Left ventricle myocardium inferior (tissue), 1 donor: ENCODE data around the gene ZNRF3. TPM values are rescaled to one million over a fixed set of nuclear protein-coding genes. Genes with fewer than 3 reads are reported as not detected.

Source experiments
- DNase-seq: peaks from one replicate; pipeline ENCODE4 v3.0.0-alpha.2; 2020
- H3K27ac ChIP-seq: fragments of 200-600 bp; replicated peaks from 2 replicates; pipeline ENCODE4 v1.8.0; 2021
- H3K27me3 ChIP-seq: fragments of 200-600 bp; 2 replicates; pipeline ENCODE4 v1.8.0; 2021; ENCODE audit warnings: low read depth
- H3K36me3 ChIP-seq: fragments of 200-600 bp; 2 replicates; pipeline ENCODE4 v1.8.0; 2021
- H3K4me1 ChIP-seq: fragments of 200-600 bp; 2 replicates; pipeline ENCODE4 v1.8.0; 2021
- H3K4me3 ChIP-seq: fragments of 200-600 bp; 2 replicates; pipeline ENCODE4 v1.8.0; 2021; ENCODE audit warnings: mild to moderate bottlenecking, moderate library complexity
- H3K9me3 ChIP-seq: fragments of 200-600 bp; replicated peaks from 2 replicates; pipeline ENCODE4 v1.8.0; 2021
- intact Hi-C: fragments of 100-400 bp; cut with micrococcal nuclease; formaldehyde crosslinking; loops from one replicate; pipeline ENCODE4 v1.11.0; 2022
- total RNA-seq: library from RNA; stranded (reverse); fragmentation: NEBNext Ultra II Directional; extraction: Animal tissue kit (Norgen Biotek cat#: 25700); gene quantifications from one replicate; pipeline ENCODE4 v1.2.1, GENCODE V29; 2021
- TF ChIP-seq, protein P1 (sequence below): fragments of 200-600 bp; IDR thresholded peaks from 2 replicates; pipeline ENCODE4 v1.8.0; 2021; ENCODE audit warnings: antibody characterized with exemption, mild to moderate bottlenecking, borderline replicate concordance
- donor health status: DM: no; HTN: yes; CAD: no; lungs with severe emphysema.

ZNRF3 gene
- total RNA-seq, 1 donor from 2014 or later: 6.3 TPM

- Histone ChIP-seq H3K9me3 (no peaks in the 10 kb centered on the region), H3K27me3 (no peaks in the 10 kb centered on the region), H3K36me3 (no peaks in the 10 kb centered on the region), H3K27ac (no peak overlapping the region), H3K4me1 (peaks cover 15% of the 10 kb centered on the region), H3K4me3 (no peak overlapping the region)
- intact Hi-C loops: no loop called here
- TF ChIP-seq, protein P1, sequence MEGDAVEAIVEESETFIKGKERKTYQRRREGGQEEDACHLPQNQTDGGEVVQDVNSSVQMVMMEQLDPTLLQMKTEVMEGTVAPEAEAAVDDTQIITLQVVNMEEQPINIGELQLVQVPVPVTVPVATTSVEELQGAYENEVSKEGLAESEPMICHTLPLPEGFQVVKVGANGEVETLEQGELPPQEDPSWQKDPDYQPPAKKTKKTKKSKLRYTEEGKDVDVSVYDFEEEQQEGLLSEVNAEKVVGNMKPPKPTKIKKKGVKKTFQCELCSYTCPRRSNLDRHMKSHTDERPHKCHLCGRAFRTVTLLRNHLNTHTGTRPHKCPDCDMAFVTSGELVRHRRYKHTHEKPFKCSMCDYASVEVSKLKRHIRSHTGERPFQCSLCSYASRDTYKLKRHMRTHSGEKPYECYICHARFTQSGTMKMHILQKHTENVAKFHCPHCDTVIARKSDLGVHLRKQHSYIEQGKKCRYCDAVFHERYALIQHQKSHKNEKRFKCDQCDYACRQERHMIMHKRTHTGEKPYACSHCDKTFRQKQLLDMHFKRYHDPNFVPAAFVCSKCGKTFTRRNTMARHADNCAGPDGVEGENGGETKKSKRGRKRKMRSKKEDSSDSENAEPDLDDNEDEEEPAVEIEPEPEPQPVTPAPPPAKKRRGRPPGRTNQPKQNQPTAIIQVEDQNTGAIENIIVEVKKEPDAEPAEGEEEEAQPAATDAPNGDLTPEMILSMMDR: no peak
- no peak for DNase-seq
These were observed 115.3 kb downstream of the ZNRF3 start for GRCh38 chr22:28998681-28999080.

- H3K9me3 ChIP-seq: no peaks in the 10 kb centered on the region
- no peak overlapping the region for H3K27ac ChIP-seq
- TF ChIP-seq, protein P1: no peak
These were observed 116.1 kb downstream of the ZNRF3 start for GRCh38 chr22:28999510-28999909.

GRCh38 chr22:28999919-29000556, 116.7 kb downstream of the ZNRF3 start:
- no peaks in the 10 kb centered on the region for H3K27me3 ChIP-seq
- peaks cover 27% of the 10 kb centered on the region for H3K4me1 ChIP-seq
- H3K27ac ChIP-seq: no peak overlapping the region
- intact Hi-C loops: no loop called here
- H3K4me3 ChIP-seq: no peak overlapping the region
- DNase-seq: no peak
- no peaks in the 10 kb centered on the region for H3K9me3 ChIP-seq
- TF ChIP-seq, protein P1: no peak
- no peaks in the 10 kb centered on the region for H3K36me3 ChIP-seq

More at GRCh38 chr22:28999510-28999909, 116.1 kb downstream of the ZNRF3 start:
- Histone ChIP-seq H3K36me3 (no peaks in the 10 kb centered on the region), H3K4me1 (peaks cover 22% of the 10 kb centered on the region), H3K27me3 (no peaks in the 10 kb centered on the region), H3K4me3 (no peak overlapping the region)
- DNase-seq: no peak
- intact Hi-C loops: no loop called here

- no peak for DNase-seq
- no peak overlapping the region for H3K27ac ChIP-seq
- TF ChIP-seq, protein P1: no peak
- no peaks in the 10 kb centered on the region for H3K9me3 ChIP-seq
- H3K36me3 ChIP-seq: no peaks in the 10 kb centered on the region
- intact Hi-C loops: no loop called here
- no peaks in the 10 kb centered on the region for H3K27me3 ChIP-seq
- H3K4me3 ChIP-seq: no peak overlapping the region
- peaks cover 33% of the 10 kb centered on the region for H3K4me1 ChIP-seq
These were observed 117.3 kb downstream of the ZNRF3 start for GRCh38 chr22:29000641-29001040.

DNA sequence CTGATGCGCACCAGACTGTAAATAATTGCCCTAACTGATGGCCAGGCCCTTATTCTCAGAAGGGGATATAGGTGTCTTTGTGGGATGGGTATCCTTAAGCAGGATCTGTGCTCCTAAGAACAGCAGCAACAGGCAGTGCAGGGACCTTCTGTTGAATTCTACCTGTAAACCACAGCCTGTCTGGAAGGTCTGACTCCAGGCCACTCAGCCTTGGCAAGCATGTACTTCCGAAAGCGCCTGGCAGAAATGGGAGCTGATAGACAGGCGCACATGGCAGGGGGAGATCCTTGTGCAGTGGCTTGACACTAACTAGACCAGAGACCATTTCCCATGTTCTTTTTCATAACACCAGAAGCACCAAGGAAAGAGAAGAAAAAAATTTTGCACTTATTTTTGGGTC, 119.2 kb downstream of the ZNRF3 start:
- Histone ChIP-seq H3K4me1 (peaks cover 35% of the 10 kb centered on the region), H3K4me3 (no peak overlapping the region), H3K36me3 (no peaks in the 10 kb centered on the region), H3K27ac (no peak overlapping the region), H3K27me3 (no peaks in the 10 kb centered on the region), H3K9me3 (no peaks in the 10 kb centered on the region)
- intact Hi-C loops: no loop called here
- DNase-seq: peak; percentile 20
- TF ChIP-seq, protein P1: no peak
